ENCODE data around the gene TMEM82. TPM values are rescaled to one million over a fixed set of nuclear protein-coding genes. Genes with fewer than 3 reads are reported as not detected.

TMEM82 gene
- total and polyA plus RNA-seq, 12 donors: 0.14 TPM; not detected in 11

- Histone ChIP-seq H3K4me1 (replicated peaks in 1 of 2) (peaks cover 21 to 46% of the 10 kb centered on the region in 2 donors), H3K27me3 (no peaks in the 10 kb centered on the region), H3K27ac (peak overlapping the region; percentile 68 to 95 (median 87)), H3K9me3 (replicated peaks in 1 of 3) (no peaks in the 10 kb centered on the region), H3K36me3 (replicated peaks in 1 of 2) (no peaks in the 10 kb centered on the region), H3K4me3 (no peak overlapping the region)
- 70 to 87% (median 79%) methylated on average over 16 to 17 of the region's 17 CpGs for WGBS, 4 donors
- TF ChIP-seq CTCF (IDR thresholded peaks at IDR 0.05) (no peak), POLR2A (IDR thresholded peaks at IDR 0.05) (no peak)
- DNase-seq: no peak
- intact Hi-C loops (cut with DNase I): no loop called here
These were observed 37.6 kb upstream of the TMEM82 start for GRCh38 chr1:15704526-15705183.

- Histone ChIP-seq H3K27ac (peak overlapping the region in 1 of 5 donors; percentile 95), H3K4me1 (replicated peaks in 1 of 2) (peaks cover 21 to 41% of the 10 kb centered on the region in 2 donors), H3K27me3 (no peaks in the 10 kb centered on the region), H3K36me3 (replicated peaks in 1 of 2) (no peaks in the 10 kb centered on the region), H3K9me3 (replicated peaks in 1 of 3) (no peaks in the 10 kb centered on the region), H3K4me3 (no peak overlapping the region)
- intact Hi-C loops (cut with DNase I): no loop called here
- DNase-seq: no peak
- WGBS, 4 donors: 92 to 97% (median 94%) methylated on average over 3 to 11 of the region's 11 CpGs
- TF ChIP-seq CTCF (IDR thresholded peaks at IDR 0.05) (no peak), POLR2A (IDR thresholded peaks at IDR 0.05) (no peak)
These were observed 37.1 kb upstream of the TMEM82 start for GRCh38 chr1:15705184-15705566.

GRCh38 chr1:15706751-15707150 lies 35.5 kb upstream of the TMEM82 start:
- H3K9me3 ChIP-seq (replicated peaks in 1 of 3): no peaks in the 10 kb centered on the region
- H3K27me3 ChIP-seq: no peaks in the 10 kb centered on the region
- H3K4me3 ChIP-seq: no peak overlapping the region
- H3K36me3 ChIP-seq (replicated peaks in 1 of 2): no peaks in the 10 kb centered on the region
- H3K27ac ChIP-seq: no peak overlapping the region
- intact Hi-C loops (cut with DNase I): no loop called here
- TF ChIP-seq POLR2A (IDR thresholded peaks at IDR 0.05): no peak
- TF ChIP-seq CTCF (IDR thresholded peaks at IDR 0.05): no peak
- DNase-seq: no peak
- 88 to 94% (median 91%) methylated on average over 5 to 7 of the region's 7 CpGs for WGBS, 4 donors
- peaks cover 21 to 34% of the 10 kb centered on the region in 2 donors for H3K4me1 ChIP-seq (replicated peaks in 1 of 2)

- DNase-seq: no peak
- intact Hi-C loops (cut with DNase I): no loop called here
- H3K27ac ChIP-seq: no peak overlapping the region
- peaks cover 21 to 30% of the 10 kb centered on the region in 2 donors for H3K4me1 ChIP-seq (replicated peaks in 1 of 2)
- H3K4me3 ChIP-seq: no peak overlapping the region
- H3K36me3 ChIP-seq (replicated peaks in 1 of 2): no peaks in the 10 kb centered on the region
- WGBS, 4 donors: 72 to 92% (median 84%) methylated on average over 7 to 8 of the region's 8 CpGs
- no peaks in the 10 kb centered on the region for H3K9me3 ChIP-seq (replicated peaks in 1 of 3)
- H3K27me3 ChIP-seq: no peaks in the 10 kb centered on the region
- TF ChIP-seq POLR2A (IDR thresholded peaks at IDR 0.05): no peak
- no peak for TF ChIP-seq CTCF (IDR thresholded peaks at IDR 0.05)
These were observed 34.9 kb upstream of the TMEM82 start for GRCh38 chr1:15707239-15707925.
